ENCODE measurements around the gene TMEM130.
"Not testable (repeated sequence)": the region's sequence is repeated elsewhere in the genome, so short reads cannot be mapped to it uniquely, and the experiment has no call there.

Gene TMEM130

GRCh38 chr7:98863601-98864000 is 6.2 kb downstream of the TMEM130 start:
- peaks cover 14% of the 10 kb centered on the region for H3K27me3 ChIP-seq (ENCODE audit: insufficient read depth, low read length)
- no peak overlapping the region for H3K9ac ChIP-seq (ENCODE audit: low read depth, low read length)
- H3K36me3 ChIP-seq (ENCODE audit: insufficient read depth, low read depth, low read length): no peaks in the 10 kb centered on the region
- no peaks in the 10 kb centered on the region for H3K9me3 ChIP-seq (ENCODE audit: insufficient read depth, low read depth, low read length)
- no peaks in the 10 kb centered on the region; the same call in 1 of the 2 replicates for H3K4me1 ChIP-seq (ENCODE audit: insufficient read depth, low read length)
- no peak overlapping the region for H3K4me3 ChIP-seq (ENCODE audit: low read length)
- no peak overlapping the region for H3K27ac ChIP-seq (ENCODE audit: low read length)

GRCh38 chr7:98862716-98863420 is 6.9 kb downstream of the TMEM130 start:
- Histone ChIP-seq H3K36me3 (ENCODE audit: insufficient read depth, low read depth, low read length) (no peaks in the 10 kb centered on the region), H3K9ac (ENCODE audit: low read depth, low read length) (no peak overlapping the region), H3K27ac (ENCODE audit: low read length) (no peak overlapping the region), H3K9me3 (ENCODE audit: insufficient read depth, low read depth, low read length) (no peaks in the 10 kb centered on the region), H3K4me1 (ENCODE audit: insufficient read depth, low read length) (no peaks in the 10 kb centered on the region; the same call in 1 of the 2 replicates), H3K4me3 (ENCODE audit: low read length) (no peak overlapping the region), H3K27me3 (ENCODE audit: insufficient read depth, low read length) (peaks cover 7% of the 10 kb centered on the region)

GRCh38 chr7:98862203-98862602 is 7.6 kb downstream of the TMEM130 start:
- H3K27me3 ChIP-seq (ENCODE audit: insufficient read depth, low read length): 0 out of 2 replicates have a peak, but pooled peaks cover under 1% of the 10 kb centered on the region
- no peak overlapping the region for H3K27ac ChIP-seq (ENCODE audit: low read length)
- no peak overlapping the region for H3K9ac ChIP-seq (ENCODE audit: low read depth, low read length)
- H3K4me1 ChIP-seq (ENCODE audit: insufficient read depth, low read length): no peaks in the 10 kb centered on the region
- no peaks in the 10 kb centered on the region for H3K36me3 ChIP-seq (ENCODE audit: insufficient read depth, low read depth, low read length)
- no peak overlapping the region for H3K4me3 ChIP-seq (ENCODE audit: low read length)
- H3K9me3 ChIP-seq (ENCODE audit: insufficient read depth, low read depth, low read length): no peaks in the 10 kb centered on the region

GRCh38 chr7:98860071-98860470 is 9.7 kb downstream of the TMEM130 start:
- Histone ChIP-seq H3K9ac (ENCODE audit: low read depth, low read length) (no peak overlapping the region), H3K27ac (ENCODE audit: low read length) (no peak overlapping the region), H3K36me3 (ENCODE audit: insufficient read depth, low read depth, low read length) (no peaks in the 10 kb centered on the region), H3K4me3 (ENCODE audit: low read length) (no peak overlapping the region), H3K4me1 (ENCODE audit: insufficient read depth, low read length) (no peaks in the 10 kb centered on the region), H3K9me3 (ENCODE audit: insufficient read depth, low read depth, low read length) (no peaks in the 10 kb centered on the region), H3K27me3 (ENCODE audit: insufficient read depth, low read length) (no peaks in the 10 kb centered on the region)

GRCh38 chr7:98855610-98856422 is 14.0 kb downstream of the TMEM130 start:
- Histone ChIP-seq H3K27ac (ENCODE audit: low read length) (no peak overlapping the region), H3K9ac (ENCODE audit: low read depth, low read length) (no peak overlapping the region), H3K4me1 (ENCODE audit: insufficient read depth, low read length) (peaks cover 3% of the 10 kb centered on the region; the same call in 1 of the 2 replicates), H3K4me3 (ENCODE audit: low read length) (no peak overlapping the region), H3K36me3 (ENCODE audit: insufficient read depth, low read depth, low read length) (no peaks in the 10 kb centered on the region), H3K27me3 (ENCODE audit: insufficient read depth, low read length) (no peaks in the 10 kb centered on the region), H3K9me3 (ENCODE audit: insufficient read depth, low read depth, low read length) (no peaks in the 10 kb centered on the region)

GRCh38 chr7:98852826-98853225 is 17.0 kb downstream of the TMEM130 start:
- Histone ChIP-seq H3K4me1 (ENCODE audit: insufficient read depth, low read length) (peaks cover 3% of the 10 kb centered on the region; the same call in 1 of the 2 replicates), H3K9me3 (ENCODE audit: insufficient read depth, low read depth, low read length) (no peaks in the 10 kb centered on the region), H3K9ac (ENCODE audit: low read depth, low read length) (no peak overlapping the region), H3K36me3 (ENCODE audit: insufficient read depth, low read depth, low read length) (no peaks in the 10 kb centered on the region), H3K27me3 (ENCODE audit: insufficient read depth, low read length) (no peaks in the 10 kb centered on the region), H3K4me3 (ENCODE audit: low read length) (no peak overlapping the region), H3K27ac (ENCODE audit: low read length) (no peak overlapping the region)

- Histone ChIP-seq H3K27me3 (ENCODE audit: insufficient read depth, low read length) (no peaks in the 10 kb centered on the region), H3K36me3 (ENCODE audit: insufficient read depth, low read depth, low read length) (no peaks in the 10 kb centered on the region), H3K9ac (ENCODE audit: low read depth, low read length) (no peak overlapping the region), H3K4me3 (ENCODE audit: low read length) (no peak overlapping the region), H3K9me3 (ENCODE audit: insufficient read depth, low read depth, low read length) (no peaks in the 10 kb centered on the region), H3K27ac (ENCODE audit: low read length) (no peak overlapping the region), H3K4me1 (ENCODE audit: insufficient read depth, low read length) (peaks cover 3% of the 10 kb centered on the region; the same call in 1 of the 2 replicates)
Measured at GRCh38 chr7:98848918-98849317, 20.9 kb downstream of the TMEM130 start.

GRCh38 chr7:98842552-98842951 is 27.3 kb downstream of the TMEM130 start:
- not testable (repeated sequence) for H3K36me3 ChIP-seq (ENCODE audit: insufficient read depth, low read depth, low read length); H3K9me3 ChIP-seq (ENCODE audit: insufficient read depth, low read depth, low read length); H3K4me3 ChIP-seq (ENCODE audit: low read length); H3K27me3 ChIP-seq (ENCODE audit: insufficient read depth, low read length); H3K27ac ChIP-seq (ENCODE audit: low read length); H3K9ac ChIP-seq (ENCODE audit: low read depth, low read length); H3K4me1 ChIP-seq (ENCODE audit: insufficient read depth, low read length)

- H3K4me1 ChIP-seq (ENCODE audit: insufficient read depth, low read length): peaks cover 4% of the 10 kb centered on the region; the same call in 1 of the 2 replicates
- H3K9ac ChIP-seq (ENCODE audit: low read depth, low read length): no peak overlapping the region
- H3K9me3 ChIP-seq (ENCODE audit: insufficient read depth, low read depth, low read length): no peaks in the 10 kb centered on the region
- H3K36me3 ChIP-seq (ENCODE audit: insufficient read depth, low read depth, low read length): no peaks in the 10 kb centered on the region
- H3K27me3 ChIP-seq (ENCODE audit: insufficient read depth, low read length): no peaks in the 10 kb centered on the region
- no peak overlapping the region for H3K27ac ChIP-seq (ENCODE audit: low read length)
- no peak overlapping the region for H3K4me3 ChIP-seq (ENCODE audit: low read length)
Measured at GRCh38 chr7:98841179-98841997, 28.4 kb downstream of the TMEM130 start.

GRCh38 chr7:98840722-98841121 is 29.1 kb downstream of the TMEM130 start:
- Histone ChIP-seq H3K9ac (ENCODE audit: low read depth, low read length) (no peak overlapping the region), H3K9me3 (ENCODE audit: insufficient read depth, low read depth, low read length) (no peaks in the 10 kb centered on the region), H3K27ac (ENCODE audit: low read length) (no peak overlapping the region), H3K36me3 (ENCODE audit: insufficient read depth, low read depth, low read length) (no peaks in the 10 kb centered on the region), H3K4me1 (ENCODE audit: insufficient read depth, low read length) (peaks cover 4% of the 10 kb centered on the region; the same call in 1 of the 2 replicates), H3K27me3 (ENCODE audit: insufficient read depth, low read length) (no peaks in the 10 kb centered on the region), H3K4me3 (ENCODE audit: low read length) (no peak overlapping the region)

- Histone ChIP-seq H3K4me1 (ENCODE audit: insufficient read depth, low read length) (peaks cover 4% of the 10 kb centered on the region; the same call in 1 of the 2 replicates), H3K36me3 (ENCODE audit: insufficient read depth, low read depth, low read length) (no peaks in the 10 kb centered on the region), H3K9me3 (ENCODE audit: insufficient read depth, low read depth, low read length) (no peaks in the 10 kb centered on the region), H3K27me3 (ENCODE audit: insufficient read depth, low read length) (no peaks in the 10 kb centered on the region), H3K9ac (ENCODE audit: low read depth, low read length) (no peak overlapping the region), H3K27ac (ENCODE audit: low read length) (no peak overlapping the region), H3K4me3 (ENCODE audit: low read length) (no peak overlapping the region)
Measured at GRCh38 chr7:98840096-98840495, 29.7 kb downstream of the TMEM130 start.

Measured in iPS-20b (cell line).